SK-N-SH (cell line): ENCODE results near the gene E4F1. TPM values are rescaled to one million over a fixed set of nuclear protein-coding genes. Genes with fewer than 3 reads are reported as not detected.

Experiments
- CTCF ChIA-PET: fragments of 300-600, 350-600 bp; formaldehyde crosslinking; extraction: SDS; loops from one replicate; lab custom pipeline; 2021; lab: Yijun Ruan, JAX
- POLR2A ChIA-PET: fragments of 350-600 bp; sonication (Branson Sonifier 250); formaldehyde crosslinking; extraction: SDS; loops from one replicate; lab custom pipeline; 2020; ENCODE audit warnings: antibody characterized with exemption, inconsistent platforms; lab: Yijun Ruan, JAX
- DNase-seq: peaks from one replicate; pipeline ENCODE4 v3.0.0; 2012
- H2AFZ ChIP-seq: fragments of 200-600 bp; sonication (generic); 2 replicates; pipeline ENCODE4 v1.8.1; 2016; ENCODE audit warnings: antibody characterized with exemption, mild to moderate bottlenecking, low read depth
- H3F3A ChIP-seq: fragments of 200-600 bp; sonication (generic); replicated peaks from 2 replicates; pipeline ENCODE3; 2016; ENCODE audit warnings: antibody characterized with exemption, mild to moderate bottlenecking; ENCODE audit not compliant: insufficient read depth
- H3K27ac ChIP-seq, 2 experiments: fragments of 200-500 bp in 1 of 2; fragments of 200-600 bp in 1 of 2; sonication (Bioruptor generic) in 1 of 2; sonication (generic), shearing (Covaris generic) in 1 of 2; 2 replicates each; pipeline versions ENCODE4 v1.5.1 to v1.6.1; 2014 to 2016; ENCODE audit warnings: low read depth in 2 of 2, inconsistent platforms in 1 of 2, low read length in 1 of 2, mild to moderate bottlenecking in 1 of 2, mixed read lengths in 1 of 2
- H3K27me3 ChIP-seq: fragments of 200-600 bp; sonication (generic), shearing (Covaris generic); 2 replicates; pipeline ENCODE4 v1.6.1; 2016; ENCODE audit warnings: mixed run types; ENCODE audit not compliant: insufficient read depth
- H3K36me3 ChIP-seq, 2 experiments: fragments of 200-500 bp in 1 of 2; fragments of 200-600 bp in 1 of 2; sonication (Bioruptor generic) in 1 of 2; sonication (generic) in 1 of 2; replicated peaks in 1 of 2; 2 replicates each; pipeline versions ENCODE3 to v1.5.1; 2014 to 2016; ENCODE audit warnings: low read length in 1 of 2, mild to moderate bottlenecking in 1 of 2; ENCODE audit not compliant: insufficient read depth in 2 of 2, control insufficient read depth in 1 of 2
- H3K4me1 ChIP-seq, 2 experiments: fragments of 200-500 bp in 1 of 2; fragments of 200-600 bp in 1 of 2; sonication (Bioruptor generic) in 1 of 2; sonication (generic), shearing (Covaris generic) in 1 of 2; 2 replicates each; pipeline versions ENCODE4 v1.5.1 to v1.6.1; 2014 to 2016; ENCODE audit warnings: low read depth in 1 of 2, low read length in 1 of 2, mixed run types in 1 of 2; ENCODE audit not compliant: insufficient read depth in 2 of 2, control insufficient read depth in 1 of 2
- H3K4me2 ChIP-seq: fragments of 200-600 bp; sonication (generic), shearing (Covaris generic); 2 replicates; pipeline ENCODE4 v1.6.1; 2017; ENCODE audit warnings: mixed run types
- H3K4me3 ChIP-seq, 2 experiments: fragments of 200-500 bp in 1 of 2; fragments of 200-600 bp in 1 of 2; sonication (Bioruptor generic) in 1 of 2; sonication (generic), shearing (Covaris generic) in 1 of 2; 2 replicates each; pipeline versions ENCODE4 v1.5.1 to v1.8.1; 2014 to 2016; ENCODE audit warnings: low read depth in 2 of 2, inconsistent platforms in 1 of 2, low read length in 1 of 2, mild to moderate bottlenecking in 1 of 2, mixed read lengths in 1 of 2, moderate library complexity in 1 of 2
- H3K79me2 ChIP-seq: fragments of 200-600 bp; sonication (generic); 2 replicates; pipeline ENCODE4 v1.8.1; 2017; ENCODE audit warnings: mild to moderate bottlenecking; ENCODE audit not compliant: insufficient read depth
- H3K9ac ChIP-seq: fragments of 200-600 bp; sonication (generic); 2 replicates; pipeline ENCODE4 v1.6.1; 2017; ENCODE audit warnings: mixed run types
- H3K9me2 ChIP-seq: fragments of 200-600 bp; sonication (generic); 2 replicates; pipeline ENCODE4 v1.6.1; 2017; ENCODE audit warnings: mixed run types
- H3K9me3 ChIP-seq: fragments of 200-600 bp; sonication (generic); 2 replicates; pipeline ENCODE4 v1.6.1; 2017; ENCODE audit warnings: mixed run types, mild to moderate bottlenecking, moderate library complexity
- H4K20me1 ChIP-seq: fragments of 200-600 bp; sonication (generic); 2 replicates; pipeline ENCODE4 v1.6.1; 2017; ENCODE audit warnings: mild to moderate bottlenecking, mixed run types; ENCODE audit not compliant: insufficient read depth
- FOSL2 ChIP-seq: IDR thresholded peaks from 2 replicates; pipeline ENCODE4 v1.4.0; 2012; ENCODE audit warnings: low read depth, mild to moderate bottlenecking, moderate library complexity, borderline replicate concordance
- MEF2A ChIP-seq: IDR thresholded peaks from 2 replicates; pipeline ENCODE4 v1.4.0; 2012; ENCODE audit warnings: low read depth, borderline replicate concordance
- NRF1 ChIP-seq: IDR thresholded peaks from 2 replicates; pipeline ENCODE4 v1.6.1; 2012; ENCODE audit warnings: low read depth, mild to moderate bottlenecking, low read length
- POLR2AphosphoS5 ChIP-seq: IDR thresholded peaks from 2 replicates; pipeline ENCODE4 v1.6.1; 2012; ENCODE audit warnings: low read depth, low read length
- SMC3 ChIP-seq: IDR thresholded peaks from 2 replicates; pipeline ENCODE4 v1.6.1; 2012; ENCODE audit warnings: low read depth, low read length, improper control_type of control experiment
- TCF12 ChIP-seq: IDR thresholded peaks from 2 replicates; pipeline ENCODE4 v1.4.0; 2012
- WGBS: methylation state at CpG from one replicate; pipeline ENCODE4 v1.1.6; 2017; ENCODE audit warnings: low lambda C conversion rate; 5-methylcytosine and 5-hydroxymethylcytosine counted together
- polyA plus RNA-seq, 3 experiments: library from polyadenylated mRNA; depleted of rRNA; stranded (reverse); fragments of >200 nt; gene quantifications; 2 replicates each; pipeline ENCODE4 v1.2.3, GENCODE V29; 2012
- TF ChIP-seq, protein P1 (sequence below): IDR thresholded peaks from 2 replicates; pipeline ENCODE4; 2012
- TF ChIP-seq, protein P2 (sequence below): IDR thresholded peaks from 2 replicates; pipeline ENCODE4 v1.4.0; 2012; ENCODE audit warnings: low read depth, borderline replicate concordance
- TF ChIP-seq, protein P3 (sequence below): IDR thresholded peaks from 2 replicates; pipeline ENCODE4 v1.4.0; 2012; ENCODE audit warnings: low read depth

The E4F1 gene
- polyA plus RNA-seq, 1 of the 3 experiments (the other 2 are of a cell fraction): 33.0 TPM

DNA sequence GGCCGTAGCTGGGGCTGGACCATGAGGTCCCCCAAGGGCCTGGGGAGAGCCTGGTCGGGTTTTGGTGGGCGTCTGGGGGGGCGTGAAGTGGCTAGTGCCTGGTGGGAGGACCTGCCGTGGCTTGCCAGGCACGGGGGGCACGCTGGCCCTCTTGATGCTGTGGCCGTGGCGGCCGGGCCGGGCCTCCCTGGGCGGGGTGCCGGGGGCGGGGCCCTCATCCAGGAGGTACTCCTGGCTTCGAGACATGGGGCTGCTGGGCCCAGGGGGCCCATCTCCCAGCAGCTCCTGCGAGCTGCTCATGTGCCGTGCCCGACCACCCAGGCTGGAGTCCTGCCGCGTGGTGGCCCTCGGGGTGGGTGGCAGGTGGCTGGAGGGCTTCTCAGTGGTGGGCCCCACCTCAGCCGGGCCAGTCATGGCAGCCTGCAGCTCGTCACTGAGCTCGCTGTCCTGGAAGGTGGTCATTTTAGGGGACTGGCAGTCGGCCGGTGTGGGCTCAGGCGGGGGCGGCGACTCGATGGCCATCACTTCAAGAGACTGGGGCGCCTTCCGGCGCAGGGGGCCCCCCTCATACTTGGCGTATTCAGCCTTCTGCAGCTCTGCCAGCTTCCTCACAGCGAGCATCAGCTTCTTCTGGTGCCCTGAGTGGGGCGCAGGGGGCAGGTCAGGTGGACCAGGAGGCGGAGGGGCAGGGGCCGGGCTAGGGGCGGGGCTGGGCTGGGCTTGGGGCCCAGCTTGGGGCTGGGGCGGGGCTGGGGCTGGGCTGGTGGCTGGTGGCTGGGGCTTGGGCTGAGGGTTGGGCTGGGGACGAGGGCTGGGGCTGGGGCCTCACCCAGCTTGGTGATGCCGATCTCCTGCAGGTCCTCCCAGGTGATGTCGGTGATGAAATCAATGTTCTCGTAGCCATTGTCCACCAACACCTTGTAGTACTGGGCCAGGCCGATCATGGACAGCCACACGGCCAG, 42.1 kb upstream of the E4F1 start:
- no peak for TF ChIP-seq MEF2A
- DNase-seq: no peak
- Histone ChIP-seq H3K4me1 (no peaks in the 10 kb centered on the region), H3K27me3 (no peaks in the 10 kb centered on the region), H3K36me3 (peaks cover 0 to 18% of the 10 kb centered on the region in 2 experiments), H3F3A (no peaks in the 10 kb centered on the region), H3K4me2 (no peak overlapping the region), H3K9me2 (no peaks in the 10 kb centered on the region), H4K20me1 (no peaks in the 10 kb centered on the region), H3K4me3 (no peak overlapping the region), H3K9ac (no peak overlapping the region), H2AFZ (no peak overlapping the region), H3K27ac (no peak overlapping the region), H3K9me3 (no peaks in the 10 kb centered on the region), H3K79me2 (no peaks in the 10 kb centered on the region)
- CTCF ChIA-PET: interaction anchor here (1.1 to 2.1 kb wide), 3 partner anchors 13 to 41 kb away, joined by 3 to 5 read pairs (median 4); no protein-coding TSS in a partner anchor
- WGBS: 89% methylated on average over 14 of the region's 46 CpGs
- POLR2A ChIA-PET: no interaction called here

- Histone ChIP-seq H3K9ac (no peak overlapping the region), H3K27me3 (no peaks in the 10 kb centered on the region), H3K4me1 (no peaks in the 10 kb centered on the region), H3K36me3 (peaks cover 0 to 13% of the 10 kb centered on the region in 2 experiments), H3K79me2 (no peaks in the 10 kb centered on the region), H3K27ac (no peak overlapping the region), H3K9me2 (no peaks in the 10 kb centered on the region), H2AFZ (no peak overlapping the region), H4K20me1 (no peaks in the 10 kb centered on the region), H3F3A (no peaks in the 10 kb centered on the region), H3K4me2 (no peak overlapping the region), H3K4me3 (no peak overlapping the region), H3K9me3 (no peaks in the 10 kb centered on the region)
- ChIA-PET CTCF (no interaction called here), POLR2A (interaction anchor here (0.6 kb wide), 1 partner anchor 199 kb away, joined by 3 read pairs; no protein-coding TSS in a partner anchor)
- no peak for DNase-seq
- TF ChIP-seq NRF1 (no peak), SMC3 (no peak), POLR2AphosphoS5 (no peak), FOSL2 (no peak), TCF12 (no peak)
- TF ChIP-seq, protein P1, sequence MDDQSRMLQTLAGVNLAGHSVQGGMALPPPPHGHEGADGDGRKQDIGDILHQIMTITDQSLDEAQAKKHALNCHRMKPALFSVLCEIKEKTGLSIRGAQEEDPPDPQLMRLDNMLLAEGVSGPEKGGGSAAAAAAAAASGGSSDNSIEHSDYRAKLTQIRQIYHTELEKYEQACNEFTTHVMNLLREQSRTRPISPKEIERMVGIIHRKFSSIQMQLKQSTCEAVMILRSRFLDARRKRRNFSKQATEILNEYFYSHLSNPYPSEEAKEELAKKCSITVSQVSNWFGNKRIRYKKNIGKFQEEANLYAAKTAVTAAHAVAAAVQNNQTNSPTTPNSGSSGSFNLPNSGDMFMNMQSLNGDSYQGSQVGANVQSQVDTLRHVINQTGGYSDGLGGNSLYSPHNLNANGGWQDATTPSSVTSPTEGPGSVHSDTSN: no peak
- TF ChIP-seq, protein P2, sequence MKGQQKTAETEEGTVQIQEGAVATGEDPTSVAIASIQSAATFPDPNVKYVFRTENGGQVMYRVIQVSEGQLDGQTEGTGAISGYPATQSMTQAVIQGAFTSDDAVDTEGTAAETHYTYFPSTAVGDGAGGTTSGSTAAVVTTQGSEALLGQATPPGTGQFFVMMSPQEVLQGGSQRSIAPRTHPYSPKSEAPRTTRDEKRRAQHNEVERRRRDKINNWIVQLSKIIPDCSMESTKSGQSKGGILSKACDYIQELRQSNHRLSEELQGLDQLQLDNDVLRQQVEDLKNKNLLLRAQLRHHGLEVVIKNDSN: no peak
- TF ChIP-seq, protein P3, sequence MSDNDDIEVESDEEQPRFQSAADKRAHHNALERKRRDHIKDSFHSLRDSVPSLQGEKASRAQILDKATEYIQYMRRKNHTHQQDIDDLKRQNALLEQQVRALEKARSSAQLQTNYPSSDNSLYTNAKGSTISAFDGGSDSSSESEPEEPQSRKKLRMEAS: no peak
- 96% methylated on average over 17 of the region's 20 CpGs for WGBS
Measured at GRCh38 chr16:2181952-2182351, 41.4 kb upstream of the E4F1 start.
